Measurements from ENCODE around the gene SRRD.

- TF ChIP-seq CTCF (IDR thresholded peaks at IDR 0.05; ENCODE audit: low read depth, low read length) (no peak), EZH2phosphoT487 (IDR thresholded peaks at IDR 0.05; ENCODE audit: low read depth) (no peak)
Measured at GRCh38 chr22:26513838-26514237, 30.2 kb downstream of the SRRD start.
